ENCODE measurements around the gene GFRA4.

The GFRA4 gene

DNA sequence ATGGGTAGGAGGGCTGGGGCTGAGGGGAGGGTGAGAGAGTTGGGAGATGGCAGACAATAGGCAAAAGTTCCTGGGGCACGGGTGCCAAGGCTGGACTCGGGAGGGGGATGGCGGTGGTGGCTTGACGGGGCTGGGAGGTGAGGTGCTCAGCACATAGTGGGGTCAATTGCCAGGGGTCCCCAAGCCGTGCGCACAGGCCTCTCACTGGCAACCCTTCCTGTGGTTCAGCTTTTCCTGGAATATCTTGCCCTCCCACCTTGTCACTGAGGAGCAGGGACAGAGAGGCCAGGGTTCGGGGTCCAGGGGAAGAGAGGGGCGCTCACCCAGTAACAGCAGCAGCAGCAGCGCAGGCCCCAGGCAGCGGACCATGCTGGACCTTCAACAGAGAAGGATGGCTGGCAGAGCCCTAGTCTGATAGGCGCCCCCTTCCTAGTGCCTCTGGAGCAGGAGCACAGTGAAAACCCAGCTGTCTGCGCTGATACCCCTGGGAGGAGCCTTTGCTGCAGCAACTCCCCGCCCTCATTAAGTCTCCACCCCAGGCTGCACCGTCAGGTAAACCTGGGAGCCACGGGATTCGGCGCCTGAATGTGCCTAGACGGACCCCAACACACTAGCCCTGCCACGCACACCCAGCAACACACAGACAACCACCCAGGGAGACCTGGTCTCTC, at the start of gene GFRA4:
GFRA4 (minus strand) TSS at position 369 of the 671 bp plus-strand sequence; CDS start at position 369, 0 bp downstream.
- DNase-seq (ENCODE audit: low spot score in 2 of 2): no peak
- Mint-ChIP-seq H3K4me1 (peaks cover 32% of the 10 kb centered on the region), H3K9me3 (no peaks in the 10 kb centered on the region), H3K27ac (ENCODE audit: low read depth) (no peak within 1 kb of the TSS), H3K27me3 (peaks cover 48% of the 10 kb centered on the region), H3K4me3 (no peak within 1 kb of the TSS), H3K36me3 (ENCODE audit: insufficient read depth) (peaks cover 4% of the 10 kb centered on the region)
- no peak for ATAC-seq (replicated peaks; ENCODE audit: extremely low read depth, poor library complexity, severe bottlenecking)

- ATAC-seq (replicated peaks; ENCODE audit: extremely low read depth, poor library complexity, severe bottlenecking) (no peak), DNase-seq (ENCODE audit: low spot score in 2 of 2) (no peak)
- Mint-ChIP-seq H3K36me3 (ENCODE audit: insufficient read depth) (peaks cover 2% of the 10 kb centered on the region), H3K4me1 (peaks cover 8% of the 10 kb centered on the region), H3K27ac (ENCODE audit: low read depth) (no peak within 1 kb of the TSS), H3K9me3 (no peaks in the 10 kb centered on the region), H3K27me3 (peaks cover 27% of the 10 kb centered on the region), H3K4me3 (no peak within 1 kb of the TSS)
Measured at GRCh38 chr20:3712279-3712873, 49.2 kb upstream of the GFRA4 start, which contains the start of gene SIGLEC1. TSS of gene SIGLEC1 (minus strand) at chr20:3712600. CDS start at chr20:3707128, 5,472 bp downstream.

DNA sequence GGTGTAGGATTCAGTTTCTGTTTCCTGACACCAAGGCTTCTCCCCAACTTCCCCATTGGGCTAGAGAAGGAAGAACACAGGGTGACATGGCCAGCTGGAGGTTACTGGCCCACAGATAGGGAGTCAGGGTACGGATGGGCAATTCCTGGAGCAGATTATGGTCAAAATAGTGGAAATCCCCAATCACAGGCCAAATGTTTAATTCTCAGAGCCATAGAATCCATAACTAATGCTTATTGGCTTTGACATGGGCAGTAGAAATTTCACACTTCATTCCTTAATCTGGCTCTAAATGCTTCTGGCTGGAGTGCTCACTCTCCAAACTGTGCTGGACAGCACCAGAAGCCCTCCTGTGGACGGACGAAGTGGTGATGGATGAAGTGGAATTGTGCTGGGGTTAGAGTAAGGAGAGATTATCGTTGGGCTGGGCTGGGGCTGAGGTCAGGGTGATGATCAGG, 48.3 kb upstream of the GFRA4 start:
- Mint-ChIP-seq H3K27ac (ENCODE audit: low read depth) (no peak overlapping the region), H3K27me3 (peaks cover 18% of the 10 kb centered on the region), H3K9me3 (no peaks in the 10 kb centered on the region), H3K36me3 (ENCODE audit: insufficient read depth) (peaks cover 2% of the 10 kb centered on the region), H3K4me1 (peaks cover 8% of the 10 kb centered on the region), H3K4me3 (no peak overlapping the region)
- ATAC-seq (replicated peaks; ENCODE audit: extremely low read depth, poor library complexity, severe bottlenecking): no peak
- no peak for DNase-seq (ENCODE audit: low spot score in 2 of 2)

DNA sequence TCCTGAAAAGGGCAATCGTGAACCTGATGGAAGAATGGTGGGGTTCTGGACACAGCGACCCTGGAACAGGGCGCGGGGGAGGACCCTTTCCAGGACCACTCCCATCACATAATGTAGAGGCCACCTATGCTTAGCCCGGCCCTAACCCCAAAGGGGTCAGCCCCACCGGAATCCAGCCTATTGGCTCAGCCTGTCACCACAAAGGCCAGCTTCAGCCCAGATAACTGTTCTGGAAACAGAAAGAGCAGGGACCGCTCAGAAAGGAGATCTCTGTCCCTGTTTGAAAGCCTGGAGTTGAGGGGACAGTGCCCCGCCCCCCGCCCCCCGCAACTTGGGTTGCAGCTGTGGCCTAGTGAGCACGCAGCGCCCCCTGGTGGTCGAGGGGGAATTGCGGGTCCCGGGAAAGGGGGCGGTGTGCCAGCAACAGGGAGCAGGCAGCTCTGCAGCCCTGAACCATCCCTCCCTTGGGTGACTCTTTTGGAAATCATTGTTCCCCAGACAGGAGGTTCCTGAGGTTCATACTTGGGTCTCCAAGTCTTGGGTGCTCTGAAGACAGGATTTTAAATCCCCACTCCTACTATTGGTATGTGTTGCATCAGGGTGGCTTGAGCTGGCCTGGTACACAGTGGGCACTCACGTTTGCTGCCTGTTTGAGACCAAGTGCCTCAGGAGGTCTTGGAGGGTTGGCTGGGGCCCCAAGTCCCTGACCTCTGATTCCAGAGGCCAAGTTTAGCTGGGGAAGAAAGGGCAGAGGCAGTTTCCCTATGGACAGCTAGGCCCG, 47.7 kb upstream of the GFRA4 start:
- H3K4me3 Mint-ChIP-seq: no peak overlapping the region
- H3K27me3 Mint-ChIP-seq: peaks cover 15% of the 10 kb centered on the region
- H3K9me3 Mint-ChIP-seq: no peaks in the 10 kb centered on the region
- peaks cover 8% of the 10 kb centered on the region for H3K4me1 Mint-ChIP-seq
- no peak overlapping the region for H3K27ac Mint-ChIP-seq (ENCODE audit: low read depth)
- peaks cover 2% of the 10 kb centered on the region for H3K36me3 Mint-ChIP-seq (ENCODE audit: insufficient read depth)
- ATAC-seq (replicated peaks; ENCODE audit: extremely low read depth, poor library complexity, severe bottlenecking) (no peak), DNase-seq (ENCODE audit: low spot score in 2 of 2) (peak; percentile 57 to 81)

- Mint-ChIP-seq H3K9me3 (no peaks in the 10 kb centered on the region), H3K4me1 (peaks cover 8% of the 10 kb centered on the region), H3K36me3 (ENCODE audit: insufficient read depth) (peaks cover 2% of the 10 kb centered on the region), H3K4me3 (no peak overlapping the region), H3K27ac (ENCODE audit: low read depth) (no peak overlapping the region), H3K27me3 (peaks cover 18% of the 10 kb centered on the region)
- DNase-seq (ENCODE audit: low spot score in 2 of 2) (no peak), ATAC-seq (replicated peaks; ENCODE audit: extremely low read depth, poor library complexity, severe bottlenecking) (no peak)
Measured at GRCh38 chr20:3710011-3710466, 46.8 kb upstream of the GFRA4 start.

DNA sequence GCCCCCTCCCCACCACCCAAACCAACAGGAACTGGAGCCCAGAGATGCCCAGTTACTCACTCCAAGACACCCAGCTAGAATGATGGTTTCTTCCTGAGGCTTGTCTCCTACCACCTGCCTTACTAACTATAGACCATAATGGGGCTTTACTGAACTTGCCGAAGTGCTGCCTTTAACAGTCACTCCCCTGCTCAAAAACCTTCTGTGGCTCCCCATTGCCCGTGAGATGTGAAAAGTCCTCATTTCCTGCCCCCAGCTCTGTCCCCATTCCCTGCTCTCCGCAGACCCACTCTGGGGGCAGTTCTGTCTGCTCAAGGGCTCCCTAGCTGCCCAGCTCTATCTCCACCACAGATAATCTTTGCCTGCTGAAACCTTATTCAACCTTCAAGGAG, 44.3 kb upstream of the GFRA4 start:
- Mint-ChIP-seq H3K4me3 (no peak overlapping the region), H3K36me3 (ENCODE audit: insufficient read depth) (peaks cover 2% of the 10 kb centered on the region), H3K27ac (ENCODE audit: low read depth) (no peak overlapping the region), H3K9me3 (no peaks in the 10 kb centered on the region), H3K27me3 (peaks cover 43% of the 10 kb centered on the region), H3K4me1 (peaks cover 8% of the 10 kb centered on the region)
- no peak for ATAC-seq (replicated peaks; ENCODE audit: extremely low read depth, poor library complexity, severe bottlenecking)
- DNase-seq (ENCODE audit: low spot score in 2 of 2): no peak

GRCh38 chr20:3706774-3707507, 43.7 kb upstream of the GFRA4 start:
- Mint-ChIP-seq H3K4me1 (peaks cover 8% of the 10 kb centered on the region), H3K4me3 (no peak overlapping the region), H3K27ac (ENCODE audit: low read depth) (no peak overlapping the region), H3K9me3 (no peaks in the 10 kb centered on the region), H3K27me3 (peaks cover 38% of the 10 kb centered on the region), H3K36me3 (ENCODE audit: insufficient read depth) (peaks cover under 1% of the 10 kb centered on the region)
- DNase-seq (ENCODE audit: low spot score in 2 of 2) (no peak), ATAC-seq (replicated peaks; ENCODE audit: extremely low read depth, poor library complexity, severe bottlenecking) (no peak)

GRCh38 chr20:3705970-3706739, 43.0 kb upstream of the GFRA4 start:
- peaks cover 30% of the 10 kb centered on the region for H3K27me3 Mint-ChIP-seq
- H3K4me3 Mint-ChIP-seq: no peak overlapping the region
- no peak for DNase-seq (ENCODE audit: low spot score in 2 of 2)
- H3K36me3 Mint-ChIP-seq (ENCODE audit: insufficient read depth): no peaks in the 10 kb centered on the region
- no peak overlapping the region for H3K27ac Mint-ChIP-seq (ENCODE audit: low read depth)
- ATAC-seq (replicated peaks; ENCODE audit: extremely low read depth, poor library complexity, severe bottlenecking): no peak
- peaks cover 8% of the 10 kb centered on the region for H3K4me1 Mint-ChIP-seq
- H3K9me3 Mint-ChIP-seq: no peaks in the 10 kb centered on the region

DNA sequence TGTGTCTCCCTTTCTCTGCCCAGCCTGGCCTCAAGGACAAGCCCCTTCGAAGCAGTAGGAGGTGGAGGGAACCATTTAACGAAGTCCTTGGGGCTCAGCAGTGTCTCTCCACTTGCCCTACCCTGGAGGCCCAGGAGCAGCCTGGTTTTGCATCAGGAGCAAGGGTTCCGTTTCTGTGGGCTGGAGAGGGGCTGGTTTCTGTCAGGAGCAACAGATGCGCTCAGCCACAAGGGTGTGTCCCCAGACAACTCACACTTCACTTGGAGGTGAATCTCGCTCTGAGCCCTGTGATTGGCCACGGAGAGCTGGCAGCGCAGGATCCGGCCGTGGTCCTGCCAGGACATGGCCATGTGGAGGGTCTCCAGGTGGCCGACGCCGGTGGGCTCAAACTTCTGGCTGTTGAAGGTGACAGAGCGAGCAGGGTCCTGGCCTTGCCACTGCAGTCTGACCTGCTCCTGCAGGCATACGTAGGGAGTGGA, 42.3 kb upstream of the GFRA4 start:
- no peak for ATAC-seq (replicated peaks; ENCODE audit: extremely low read depth, poor library complexity, severe bottlenecking)
- no peak for DNase-seq (ENCODE audit: low spot score in 2 of 2)
- Mint-ChIP-seq H3K27me3 (peaks cover 28% of the 10 kb centered on the region), H3K9me3 (no peaks in the 10 kb centered on the region), H3K36me3 (ENCODE audit: insufficient read depth) (no peaks in the 10 kb centered on the region), H3K4me1 (peaks cover 8% of the 10 kb centered on the region), H3K27ac (ENCODE audit: low read depth) (no peak overlapping the region), H3K4me3 (no peak overlapping the region)

DNA sequence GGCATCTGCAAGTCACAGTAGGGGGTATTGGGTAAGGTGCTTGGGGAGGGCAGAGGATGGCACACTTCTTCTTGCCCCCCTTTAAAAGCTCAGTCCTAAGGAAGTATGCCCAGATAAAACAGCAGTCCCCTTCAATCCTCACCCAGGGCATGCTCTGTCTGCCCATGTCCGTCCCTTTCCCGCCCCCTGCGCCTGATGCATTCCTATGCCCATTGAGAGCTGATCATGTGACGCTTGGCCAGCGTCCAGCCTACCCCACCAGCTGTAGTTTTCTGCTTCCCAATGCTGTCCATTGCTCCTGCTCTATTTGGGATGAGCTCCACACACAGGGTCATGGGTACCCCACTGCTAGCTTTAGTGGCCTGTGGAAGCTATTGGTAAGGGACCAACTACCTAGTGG, 40.9 kb upstream of the GFRA4 start:
- DNase-seq (ENCODE audit: low spot score in 2 of 2) (no peak), ATAC-seq (replicated peaks; ENCODE audit: extremely low read depth, poor library complexity, severe bottlenecking) (no peak)
- no peak overlapping the region for H3K27ac Mint-ChIP-seq (ENCODE audit: low read depth)
- H3K36me3 Mint-ChIP-seq (ENCODE audit: insufficient read depth): no peaks in the 10 kb centered on the region
- H3K9me3 Mint-ChIP-seq: no peaks in the 10 kb centered on the region
- H3K27me3 Mint-ChIP-seq: peaks cover 28% of the 10 kb centered on the region
- no peak overlapping the region for H3K4me3 Mint-ChIP-seq
- H3K4me1 Mint-ChIP-seq: peaks cover 2% of the 10 kb centered on the region

DNA sequence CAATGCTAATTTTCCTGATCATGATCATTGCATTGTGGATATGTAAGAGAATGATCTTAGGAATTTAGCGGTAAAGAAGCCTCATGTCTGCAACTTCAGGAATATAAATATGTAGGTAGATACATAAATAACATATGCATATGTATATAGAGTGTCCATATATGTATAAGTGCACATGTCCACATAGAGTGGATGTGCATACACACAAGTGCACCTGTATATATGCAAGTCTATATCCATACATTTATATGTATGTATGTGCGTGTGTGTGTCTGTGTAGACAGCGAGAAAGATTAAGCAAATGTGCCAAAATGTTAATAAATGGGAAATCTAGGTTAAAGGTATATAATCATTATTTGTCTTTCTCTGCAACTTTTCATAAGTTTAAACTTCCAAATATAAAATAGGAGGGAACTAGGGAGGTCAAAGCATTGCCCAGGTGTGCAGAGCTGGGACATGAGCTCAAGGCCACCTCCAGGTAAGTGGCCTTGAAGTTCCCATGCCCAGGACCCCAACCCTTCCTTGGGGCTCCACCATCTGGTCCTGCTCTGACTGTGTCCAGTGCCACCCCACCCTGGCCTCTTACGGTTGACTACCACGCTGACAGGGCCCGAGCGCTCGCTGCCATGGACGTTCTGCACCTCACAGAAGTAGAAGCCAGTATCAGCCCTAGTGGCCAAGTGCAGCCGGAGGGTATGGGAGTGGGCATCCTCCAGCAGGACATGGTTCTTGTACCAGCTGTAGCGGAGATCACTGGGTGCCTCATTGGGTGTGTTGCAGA, 39.6 kb upstream of the GFRA4 start:
- ATAC-seq (replicated peaks; ENCODE audit: extremely low read depth, poor library complexity, severe bottlenecking): no peak
- Mint-ChIP-seq H3K27me3 (peaks cover 28% of the 10 kb centered on the region), H3K36me3 (ENCODE audit: insufficient read depth) (no peaks in the 10 kb centered on the region)

More for the DNA sequence above, 39.6 kb upstream of the GFRA4 start:
- H3K4me1 Mint-ChIP-seq: no peaks in the 10 kb centered on the region
- no peak for DNase-seq (ENCODE audit: low spot score in 2 of 2)
- H3K4me3 Mint-ChIP-seq: no peak overlapping the region
- H3K27ac Mint-ChIP-seq (ENCODE audit: low read depth): no peak overlapping the region
- H3K9me3 Mint-ChIP-seq: no peaks in the 10 kb centered on the region
